Fibroblast of villous mesenchyme (primary cell): ENCODE measurements around the gene PLXNA4. TPM values are rescaled to one million over a fixed set of nuclear protein-coding genes. Genes with fewer than 3 reads are reported as not detected.

ENCODE experiments used
- DNase-seq: peaks from one replicate; pipeline ENCODE4 v3.0.0-alpha.2; 2010; ENCODE audit warnings: low read depth
- H3K4me3 ChIP-seq: 2 replicates; pipeline ENCODE4 v1.5.1; 2011; ENCODE audit warnings: low read depth, mild to moderate bottlenecking, low read length
- CTCF ChIP-seq: IDR thresholded peaks from 2 replicates; pipeline ENCODE4 v1.5.1; 2012; ENCODE audit warnings: low read depth, mild to moderate bottlenecking, low read length; ENCODE audit not compliant: insufficient read depth
- total RNA-seq: library from RNA; depleted of rRNA; stranded (reverse); fragments of >200 nt; gene quantifications from 2 replicates; pipeline ENCODE4 v1.2.3, GENCODE V29; 2012

The PLXNA4 gene
- total RNA-seq, 1 donor, result not detected

GRCh38 chr7:132080467-132080866 lies 495.8 kb downstream of the PLXNA4 start:
- no peak for TF ChIP-seq CTCF
- H3K4me3 ChIP-seq, result no peak overlapping the region
- DNase-seq, result no peak

GRCh38 chr7:132078891-132079735 lies 497.2 kb downstream of the PLXNA4 start:
- no peak overlapping the region for H3K4me3 ChIP-seq
- DNase-seq, result peak; percentile 29
- TF ChIP-seq CTCF, result no peak

DNA sequence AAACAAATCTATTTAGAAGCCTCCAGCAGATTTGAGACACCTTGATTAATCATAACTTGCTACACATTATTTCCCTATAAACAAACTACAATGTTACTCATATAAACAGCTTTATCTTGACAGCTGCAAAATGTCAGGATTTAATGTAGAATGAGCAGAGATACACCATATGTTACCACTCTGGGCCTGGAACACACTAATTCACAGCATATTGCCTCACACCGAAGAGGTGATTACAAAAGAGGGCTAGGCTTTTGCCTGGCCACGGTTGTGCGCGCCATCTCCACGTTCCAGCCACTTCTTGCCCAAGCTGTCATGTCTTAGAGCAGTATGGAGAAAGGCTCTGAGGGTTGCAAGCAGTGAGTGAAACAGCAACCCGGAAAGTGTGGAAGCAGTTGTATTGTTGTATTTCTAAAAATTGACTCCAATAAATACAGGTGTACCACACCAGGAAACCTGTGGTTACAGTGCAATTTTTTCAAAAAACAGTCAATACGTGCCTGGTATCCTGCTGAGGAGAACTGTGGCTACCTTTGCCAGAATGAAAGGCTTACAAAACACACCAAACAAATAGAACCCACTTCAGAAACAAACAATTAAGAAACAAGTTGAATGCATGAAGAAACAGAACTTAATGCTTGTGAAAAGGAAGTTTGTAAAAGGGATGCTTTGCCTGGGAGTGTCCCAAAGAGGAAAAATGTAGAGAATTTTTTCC lies 498.1 kb downstream of the PLXNA4 start:
- DNase-seq, result peak; percentile 80
- TF ChIP-seq CTCF, result no peak
- H3K4me3 ChIP-seq, result no peak overlapping the region

DNA sequence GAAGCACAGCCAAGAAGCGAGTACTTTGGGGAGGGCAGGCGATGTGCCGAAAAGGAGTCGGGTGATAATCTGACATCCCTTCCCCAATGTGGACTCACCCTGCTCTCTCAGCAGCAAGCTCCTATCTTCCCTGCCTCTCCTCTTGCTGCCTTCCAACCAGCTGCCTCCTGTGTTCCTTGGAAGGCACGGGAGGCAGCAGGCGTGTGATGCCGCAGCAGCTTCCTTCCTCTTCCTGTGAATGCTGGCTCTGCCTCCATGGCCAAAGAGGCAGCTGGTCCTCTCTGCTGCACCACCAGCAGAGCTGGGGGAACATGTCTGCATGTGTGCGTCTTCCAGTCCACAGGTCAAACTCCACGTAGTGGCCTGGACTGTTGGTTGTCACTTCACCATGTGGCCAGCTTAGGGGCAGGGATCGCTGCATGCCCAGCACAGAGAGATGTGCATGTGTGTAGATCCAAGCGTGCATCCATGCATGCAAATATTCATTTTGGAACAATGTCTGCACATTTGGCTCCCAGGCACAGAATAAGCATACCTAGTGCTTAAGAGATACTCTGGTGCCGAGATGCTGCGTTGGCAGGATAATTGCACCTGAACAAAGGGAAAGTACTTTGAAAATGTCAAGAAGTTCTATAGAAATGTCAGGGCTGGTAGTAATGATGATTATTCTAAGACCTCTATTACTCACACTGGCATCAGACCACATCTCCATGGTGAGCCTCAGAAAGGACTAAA lies 499.8 kb downstream of the PLXNA4 start:
- no peak for TF ChIP-seq CTCF
- no peak overlapping the region for H3K4me3 ChIP-seq
- DNase-seq, result no peak

DNA sequence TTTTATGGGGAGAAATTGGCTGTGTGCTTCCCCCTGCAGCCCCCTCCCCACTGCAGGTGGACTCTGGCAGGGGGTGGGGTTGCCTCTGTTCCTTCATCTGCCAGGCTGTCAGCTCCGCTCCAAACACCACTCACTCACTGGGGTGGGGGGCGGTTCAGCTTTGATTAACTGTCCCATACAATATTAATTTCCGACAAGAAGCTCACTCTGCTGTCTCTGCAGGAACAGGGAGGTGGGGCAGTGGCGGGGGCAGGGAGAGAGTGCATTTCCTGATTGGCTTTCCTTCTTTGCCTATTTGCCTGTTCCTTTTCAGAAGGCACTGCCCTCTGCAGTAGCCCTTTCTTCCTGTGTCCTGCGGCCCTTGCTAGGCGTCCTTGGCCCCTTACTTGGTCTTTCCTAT lies 500.8 kb downstream of the PLXNA4 start:
- H3K4me3 ChIP-seq, result no peak overlapping the region
- no peak for TF ChIP-seq CTCF
- no peak for DNase-seq

DNA sequence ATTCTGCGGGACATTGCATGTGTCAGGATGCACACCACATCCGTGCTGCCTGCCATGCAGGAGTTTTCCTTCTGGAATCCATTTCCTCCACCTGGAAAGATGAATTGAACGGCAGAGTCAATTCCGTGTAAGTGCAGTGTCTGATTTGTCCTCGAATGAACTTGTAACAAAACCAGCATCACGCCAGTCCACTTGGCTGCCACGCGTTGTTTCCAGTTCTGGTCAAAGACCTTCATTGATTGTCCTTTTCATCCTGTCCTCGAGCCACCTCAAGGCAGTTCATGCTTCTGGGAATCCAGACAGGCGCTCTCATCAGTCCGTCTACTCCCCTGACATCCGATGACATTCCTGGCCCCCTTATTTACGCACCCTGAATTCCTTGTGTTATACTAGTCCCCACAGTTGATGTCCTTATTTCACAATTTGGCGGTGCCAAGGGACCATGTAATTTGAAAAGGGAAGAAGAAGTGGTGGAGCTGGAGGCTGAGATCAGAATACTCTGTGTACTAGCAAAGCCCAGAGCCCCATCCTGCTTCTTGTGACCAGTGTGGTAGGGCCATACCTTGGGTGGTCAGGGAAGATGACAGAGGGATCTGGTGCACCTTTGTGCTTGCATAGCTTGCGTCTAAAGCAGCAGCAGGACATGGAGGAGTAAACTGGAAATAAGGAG lies 502.2 kb downstream of the PLXNA4 start:
- TF ChIP-seq CTCF, result no peak
- no peak overlapping the region for H3K4me3 ChIP-seq
- no peak for DNase-seq
